ENCODE results near the gene WDFY2.

- TF ChIP-seq, protein P1, sequence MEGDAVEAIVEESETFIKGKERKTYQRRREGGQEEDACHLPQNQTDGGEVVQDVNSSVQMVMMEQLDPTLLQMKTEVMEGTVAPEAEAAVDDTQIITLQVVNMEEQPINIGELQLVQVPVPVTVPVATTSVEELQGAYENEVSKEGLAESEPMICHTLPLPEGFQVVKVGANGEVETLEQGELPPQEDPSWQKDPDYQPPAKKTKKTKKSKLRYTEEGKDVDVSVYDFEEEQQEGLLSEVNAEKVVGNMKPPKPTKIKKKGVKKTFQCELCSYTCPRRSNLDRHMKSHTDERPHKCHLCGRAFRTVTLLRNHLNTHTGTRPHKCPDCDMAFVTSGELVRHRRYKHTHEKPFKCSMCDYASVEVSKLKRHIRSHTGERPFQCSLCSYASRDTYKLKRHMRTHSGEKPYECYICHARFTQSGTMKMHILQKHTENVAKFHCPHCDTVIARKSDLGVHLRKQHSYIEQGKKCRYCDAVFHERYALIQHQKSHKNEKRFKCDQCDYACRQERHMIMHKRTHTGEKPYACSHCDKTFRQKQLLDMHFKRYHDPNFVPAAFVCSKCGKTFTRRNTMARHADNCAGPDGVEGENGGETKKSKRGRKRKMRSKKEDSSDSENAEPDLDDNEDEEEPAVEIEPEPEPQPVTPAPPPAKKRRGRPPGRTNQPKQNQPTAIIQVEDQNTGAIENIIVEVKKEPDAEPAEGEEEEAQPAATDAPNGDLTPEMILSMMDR (conservative IDR thresholded peaks at IDR 0.05; ENCODE audit: low read depth, low read length): no peak
- TF ChIP-seq EZH2phosphoT487 (IDR thresholded peaks at IDR 0.05; ENCODE audit: borderline replicate concordance, low read length): no peak
- no peak for TF ChIP-seq EZH2 (IDR thresholded peaks at IDR 0.05; ENCODE audit: low read length, unreplicated experiment)
Observed at GRCh38 chr13:51689663-51689996, 105.4 kb downstream of the WDFY2 start.

Data from PC-3 (cell line).